ENCODE data around the gene HRC. TPM values are rescaled to one million over a fixed set of nuclear protein-coding genes. Genes with fewer than 3 reads are reported as not detected.

Gene HRC
- total and polyA plus RNA-seq, 2 donors (not counting 3 experiments of a cell fraction or from before 2014, with no cell fraction given): not detected

DNA sequence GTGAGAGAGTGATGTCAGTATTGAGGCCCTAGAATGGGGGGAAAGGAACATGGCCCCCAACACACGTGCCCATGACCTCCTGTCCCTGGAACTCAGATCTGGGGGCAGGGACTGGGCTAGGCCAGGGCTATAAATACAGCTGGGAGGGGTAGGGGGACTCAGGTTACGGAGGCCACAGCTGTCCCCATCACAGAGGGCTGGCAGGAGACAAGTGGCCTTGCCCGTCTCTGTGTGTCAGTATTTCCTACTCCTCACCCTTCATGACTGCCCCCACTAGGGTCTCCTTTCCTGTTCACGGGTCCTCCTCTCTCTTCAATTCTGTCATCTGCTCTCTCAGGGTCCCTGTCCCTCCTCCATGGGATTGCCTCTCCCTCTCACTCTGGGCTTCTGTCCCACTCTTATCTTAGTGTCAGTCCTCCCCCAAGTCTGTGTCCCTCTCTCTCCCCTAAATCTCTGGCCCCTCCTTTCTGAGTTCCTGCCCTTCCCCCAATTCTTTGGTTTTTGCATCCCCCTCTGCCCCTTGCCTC lies 687 bp upstream of the HRC start:
- dilution Hi-C loops (cut with MboI; ENCODE audit: extremely low pct_ligation_motif_present, low sequenced_read_pairs): no loop called here
- BruUV-seq (replicated peaks): no TSS peak
- Histone ChIP-seq H3K79me2 (ENCODE audit: control insufficient read depth, insufficient read depth, low read length) (no peaks in the 10 kb centered on the region), H3K36me3 (ENCODE audit: control insufficient read depth in 2 of 2, extremely low read depth in 1 of 2, insufficient read depth in 2 of 2, low read length in 2 of 2) (no peaks in the 10 kb centered on the region), H2AFZ (ENCODE audit: low read depth, low read length) (no peak overlapping the region), H3K9me3 (replicated peaks; ENCODE audit: control insufficient read depth, insufficient read depth, low read length) (no peaks in the 10 kb centered on the region), H4K20me1 (replicated peaks; ENCODE audit: control insufficient read depth, extremely low read depth, insufficient read depth, low read length) (no peaks in the 10 kb centered on the region), H3K4me2 (ENCODE audit: insufficient read depth, low read length) (no peak overlapping the region), H3K9ac (replicated peaks; ENCODE audit: extremely low read depth, insufficient read depth, low read length) (no peak overlapping the region), H3K9me1 (replicated peaks; ENCODE audit: control insufficient read depth, extremely low read depth, insufficient read depth, low read length) (no peaks in the 10 kb centered on the region), H3K27ac (ENCODE audit: insufficient read depth, low read depth, low read length) (no peak overlapping the region), H3K4me1 (ENCODE audit: control insufficient read depth, extremely low read depth, insufficient read depth, low read length) (peaks cover 12% of the 10 kb centered on the region), H3K27me3 (ENCODE audit: control insufficient read depth in 2 of 2, insufficient read depth in 2 of 2, low read length in 2 of 2) (peaks cover 0 to 4% of the 10 kb centered on the region in 2 experiments), H3K4me3 (replicated peaks in 1 of 3; ENCODE audit: insufficient read depth in 1 of 3, low read depth in 1 of 3, low read length in 3 of 3) (no peak overlapping the region)
- intact Hi-C loops (cut with micrococcal nuclease): loop anchor here (10.0 kb wide), 1 partner anchor 161 kb away; the partner anchor contains the start of genes GYS1 and RUVBL2
- no peak for FAIRE-seq
- no peak for DNase-seq (ENCODE audit: low read depth, low spot score)
- ChIA-PET CTCF (interaction anchor here (1.2 kb wide), 1 partner anchor 43 kb away, joined by 6 read pairs; no protein-coding TSS in a partner anchor), POLR2A (no interaction called here)
- TF ChIP-seq, protein P1, sequence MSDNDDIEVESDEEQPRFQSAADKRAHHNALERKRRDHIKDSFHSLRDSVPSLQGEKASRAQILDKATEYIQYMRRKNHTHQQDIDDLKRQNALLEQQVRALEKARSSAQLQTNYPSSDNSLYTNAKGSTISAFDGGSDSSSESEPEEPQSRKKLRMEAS (IDR thresholded peaks at IDR 0.05; ENCODE audit: insufficient read depth, insufficient read length): no peak
- TF ChIP-seq FOS (IDR thresholded peaks at IDR 0.05; ENCODE audit: borderline replicate concordance, insufficient read depth, low read length): no peak
- no peak for TF ChIP-seq POLR2A (IDR thresholded peaks at IDR 0.05; ENCODE audit: low read depth, low read length)
- no peak for TF ChIP-seq POLR2AphosphoS5 (IDR thresholded peaks at IDR 0.05; ENCODE audit: insufficient read depth, low read depth, low read length)
- TF ChIP-seq MYC (IDR thresholded peaks at IDR 0.05; ENCODE audit: low read depth, low read length): no peak

DNA sequence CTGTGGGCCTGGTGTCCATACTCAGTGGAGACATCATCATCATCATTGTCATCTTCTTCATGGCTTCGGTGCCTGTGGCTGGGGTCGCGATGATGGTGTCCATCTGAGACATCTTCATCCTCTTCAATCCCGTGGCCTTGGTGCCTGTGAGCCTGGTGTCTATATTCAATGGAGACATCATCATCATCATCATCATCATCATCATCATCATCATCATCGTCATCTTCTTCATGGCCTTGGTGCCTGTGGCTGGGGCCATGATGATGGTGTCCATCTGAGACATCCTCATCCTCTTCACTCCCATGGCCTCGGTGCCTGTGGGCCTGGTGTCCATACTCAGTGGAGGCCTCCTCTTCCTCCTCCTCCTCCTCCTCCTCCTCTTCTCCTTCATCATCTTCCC lies 917 bp downstream of the HRC start:
- Histone ChIP-seq H3K79me2 (ENCODE audit: control insufficient read depth, insufficient read depth, low read length) (no peaks in the 10 kb centered on the region), H3K4me2 (ENCODE audit: insufficient read depth, low read length) (no peak overlapping the region), H3K4me3 (replicated peaks in 1 of 3; ENCODE audit: insufficient read depth in 1 of 3, low read depth in 1 of 3, low read length in 3 of 3) (no peak overlapping the region), H3K36me3 (ENCODE audit: control insufficient read depth in 2 of 2, extremely low read depth in 1 of 2, insufficient read depth in 2 of 2, low read length in 2 of 2) (no peaks in the 10 kb centered on the region), H3K27ac (ENCODE audit: insufficient read depth, low read depth, low read length) (no peak overlapping the region), H3K9ac (replicated peaks; ENCODE audit: extremely low read depth, insufficient read depth, low read length) (no peak overlapping the region), H3K4me1 (ENCODE audit: control insufficient read depth, extremely low read depth, insufficient read depth, low read length) (peaks cover 20% of the 10 kb centered on the region), H3K9me3 (replicated peaks; ENCODE audit: control insufficient read depth, insufficient read depth, low read length) (no peaks in the 10 kb centered on the region), H4K20me1 (replicated peaks; ENCODE audit: control insufficient read depth, extremely low read depth, insufficient read depth, low read length) (no peaks in the 10 kb centered on the region), H2AFZ (ENCODE audit: low read depth, low read length) (no peak overlapping the region), H3K9me1 (replicated peaks; ENCODE audit: control insufficient read depth, extremely low read depth, insufficient read depth, low read length) (no peaks in the 10 kb centered on the region), H3K27me3 (ENCODE audit: control insufficient read depth in 2 of 2, insufficient read depth in 2 of 2, low read length in 2 of 2) (peaks cover 0 to 4% of the 10 kb centered on the region in 2 experiments)
- ChIA-PET POLR2A (no interaction called here), CTCF (no interaction called here)
- TF ChIP-seq GATA2 (IDR thresholded peaks at IDR 0.05; ENCODE audit: insufficient read depth, insufficient read length, low read depth, low read length): no peak
- TF ChIP-seq, protein P2, sequence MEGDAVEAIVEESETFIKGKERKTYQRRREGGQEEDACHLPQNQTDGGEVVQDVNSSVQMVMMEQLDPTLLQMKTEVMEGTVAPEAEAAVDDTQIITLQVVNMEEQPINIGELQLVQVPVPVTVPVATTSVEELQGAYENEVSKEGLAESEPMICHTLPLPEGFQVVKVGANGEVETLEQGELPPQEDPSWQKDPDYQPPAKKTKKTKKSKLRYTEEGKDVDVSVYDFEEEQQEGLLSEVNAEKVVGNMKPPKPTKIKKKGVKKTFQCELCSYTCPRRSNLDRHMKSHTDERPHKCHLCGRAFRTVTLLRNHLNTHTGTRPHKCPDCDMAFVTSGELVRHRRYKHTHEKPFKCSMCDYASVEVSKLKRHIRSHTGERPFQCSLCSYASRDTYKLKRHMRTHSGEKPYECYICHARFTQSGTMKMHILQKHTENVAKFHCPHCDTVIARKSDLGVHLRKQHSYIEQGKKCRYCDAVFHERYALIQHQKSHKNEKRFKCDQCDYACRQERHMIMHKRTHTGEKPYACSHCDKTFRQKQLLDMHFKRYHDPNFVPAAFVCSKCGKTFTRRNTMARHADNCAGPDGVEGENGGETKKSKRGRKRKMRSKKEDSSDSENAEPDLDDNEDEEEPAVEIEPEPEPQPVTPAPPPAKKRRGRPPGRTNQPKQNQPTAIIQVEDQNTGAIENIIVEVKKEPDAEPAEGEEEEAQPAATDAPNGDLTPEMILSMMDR (IDR thresholded peaks at IDR 0.05; ENCODE audit: extremely low read depth in 1 of 2, insufficient read depth in 1 of 2, low read depth in 1 of 2, low read length in 2 of 2): no peak
- no peak for TF ChIP-seq POLR2A (IDR thresholded peaks at IDR 0.05; ENCODE audit: low read depth, low read length)
- no peak for TF ChIP-seq FOS (IDR thresholded peaks at IDR 0.05; ENCODE audit: borderline replicate concordance, insufficient read depth, low read length)
- no peak for FAIRE-seq
- no peak for DNase-seq (ENCODE audit: low read depth, low spot score)
- intact Hi-C loops (cut with micrococcal nuclease): loop anchor here (10.0 kb wide), 1 partner anchor 159 kb away; the partner anchor contains the start of genes GYS1 and RUVBL2
- dilution Hi-C loops (cut with MboI; ENCODE audit: extremely low pct_ligation_motif_present, low sequenced_read_pairs): no loop called here
- no TSS peak for BruUV-seq (replicated peaks)

All from endothelial cell of umbilical vein (primary cell).